K562 (cell line): ENCODE data around the gene LRP1B. TPM values are rescaled to one million over a fixed set of nuclear protein-coding genes. Genes with fewer than 3 reads are reported as not detected.

ENCODE experiments used
- ATAC-seq: fragments of 200-7000 bp; cut with Tn5 transposase; 3 replicates; pipeline ENCODE4 v1.9.1; 2020; ENCODE audit warnings: moderate library complexity
- BruUV-seq: library from RNA; stranded (reverse); fragments of 400-500 nt; replicated peaks from 2 replicates; lab custom pipeline; 2021; lab: Mats Ljungman, UMichigan
- CTCF ChIA-PET: fragments of 300-600 bp; formaldehyde crosslinking; extraction: SDS; loops from one replicate; lab custom pipeline; 2021; ENCODE audit warnings: low intra/inter-chr PET ratio; lab: Yijun Ruan, JAX
- POLR2A ChIA-PET: fragments of 300-600, 350-650 bp; sonication (Branson Sonifier 250); formaldehyde crosslinking; extraction: SDS; loops from one replicate; lab custom pipeline; 2021; ENCODE audit warnings: antibody characterized with exemption, inconsistent platforms; lab: Yijun Ruan, JAX
- DNase-seq, 4 experiments: peaks; one replicate each; pipeline versions ENCODE4 v3.0.0 to v3.0.0-alpha.2; 2011 to 2018; ENCODE audit warnings: low spot score in 3 of 4, mixed read lengths in 3 of 4; ENCODE audit errors: extremely low read depth in 1 of 4
- FAIRE-seq: peaks from 2 replicates; lab custom pipeline; 2011; peaks lifted over from hg19 to GRCh38; lab: Jason Lieb, UNC
- H2AFZ ChIP-seq: 2 replicates; pipeline ENCODE4 v1.6.0; 2011; ENCODE audit warnings: low read depth, low read length, control low read depth, inconsistent platforms
- H3K27ac ChIP-seq: fragments of 200-600 bp; 3 replicates; pipeline ENCODE4 v1.8.0; 2011; ENCODE audit warnings: low read depth, mild to moderate bottlenecking, control low read depth, inconsistent platforms, low read length, moderate library complexity, mixed read lengths; ENCODE audit errors: extremely low read depth
- H3K27me3 ChIP-seq, 2 experiments: fragments of 300-600 bp in 1 of 2; 2 replicates in 1 of 2; 3 replicates in 1 of 2; pipeline versions ENCODE4 v1.6.0 to v1.8.0; 2011; ENCODE audit warnings: inconsistent platforms in 2 of 2, low read length in 2 of 2, mild to moderate bottlenecking in 1 of 2, mixed read lengths in 1 of 2, moderate library complexity in 1 of 2; ENCODE audit not compliant: control insufficient read depth in 2 of 2, insufficient read depth in 2 of 2
- H3K36me3 ChIP-seq: fragments of 300-600 bp; 3 replicates; pipeline ENCODE4 v1.8.0; 2011; ENCODE audit warnings: mild to moderate bottlenecking, low read length, inconsistent platforms; ENCODE audit not compliant: control insufficient read depth, insufficient read depth
- H3K4me1 ChIP-seq, 2 experiments: fragments of 200-600 bp in 1 of 2; replicated peaks in 1 of 2; 2 replicates in 1 of 2; 3 replicates in 1 of 2; pipeline versions ENCODE4 v1.5.1 to v1.8.0; 2011; ENCODE audit warnings: inconsistent platforms in 2 of 2, low read length in 2 of 2, mild to moderate bottlenecking in 1 of 2, mixed read lengths in 1 of 2, moderate library complexity in 1 of 2; ENCODE audit not compliant: control insufficient read depth in 2 of 2, insufficient read depth in 2 of 2
- H3K4me2 ChIP-seq: 2 replicates; pipeline ENCODE4 v1.6.1; 2011; ENCODE audit warnings: low read length, control low read depth, inconsistent platforms, mixed read lengths; ENCODE audit not compliant: insufficient read depth
- H3K4me3 ChIP-seq: fragments of 200-600 bp; sonication (generic), shearing (Covaris generic); 2 replicates; pipeline ENCODE4 v1.5.1; 2016; ENCODE audit warnings: control low read depth, inconsistent platforms
- H3K79me2 ChIP-seq: fragments of 200-600 bp; 3 replicates; pipeline ENCODE4 v1.8.0; 2011; ENCODE audit warnings: low read length, inconsistent platforms; ENCODE audit not compliant: control insufficient read depth, insufficient read depth
- H3K9ac ChIP-seq, 2 experiments: 2 replicates each; pipeline versions ENCODE4 v1.6.0 to v1.6.1; 2011; ENCODE audit warnings: low read depth in 2 of 2, low read length in 2 of 2, control low read depth in 1 of 2, inconsistent platforms in 1 of 2, mild to moderate bottlenecking in 1 of 2, mixed read lengths in 1 of 2; ENCODE audit not compliant: insufficient read depth in 1 of 2
- H3K9me1 ChIP-seq: one replicate; pipeline ENCODE4 v1.6.0; 2011; ENCODE audit warnings: inconsistent platforms, mild to moderate bottlenecking, low read length, moderate library complexity; ENCODE audit not compliant: control insufficient read depth, insufficient read depth
- H3K9me3 ChIP-seq: replicated peaks from 2 replicates; pipeline ENCODE4 v1.5.1; 2011; ENCODE audit warnings: low read depth, low read length, inconsistent platforms; ENCODE audit not compliant: control insufficient read depth, insufficient read depth
- H4K20me1 ChIP-seq: replicated peaks from 2 replicates; pipeline ENCODE4 v1.6.1; 2011; ENCODE audit warnings: low read length, inconsistent platforms, mixed read lengths; ENCODE audit not compliant: control insufficient read depth, insufficient read depth
- ADNP ChIP-seq: fragments of 200-800 bp; sonication (Bioruptor generic); IDR thresholded peaks from 2 replicates; pipeline ENCODE4 v1.6.1; 2016; ENCODE audit warnings: missing genetic modification characterization, missing compliant biosample characterization
- BMI1 ChIP-seq: fragments of 150-350 bp; IDR thresholded peaks from 2 replicates; pipeline ENCODE4 v1.6.1; 2014; ENCODE audit warnings: low read length
- DNMT1 ChIP-seq: fragments of 450-650 bp; IDR thresholded peaks from 2 replicates; pipeline ENCODE4 v1.6.1; 2016; ENCODE audit warnings: antibody characterized with exemption, mild to moderate bottlenecking
- FOXJ3 ChIP-seq: sonication (generic); formaldehyde crosslinking; IDR thresholded peaks from 2 replicates; pipeline ENCODE4 v1.4.0; 2020; ENCODE audit warnings: mild to moderate bottlenecking, missing genetic modification reagents
- KLF13 ChIP-seq: fragments of 450-650 bp; IDR thresholded peaks from 2 replicates; pipeline ENCODE4 v1.6.1; 2016; ENCODE audit warnings: missing genetic modification characterization, low read depth, mild to moderate bottlenecking, missing compliant biosample characterization, moderate library complexity, borderline replicate concordance
- NEUROD1 ChIP-seq: fragments of 150-350 bp; IDR thresholded peaks from 2 replicates; pipeline ENCODE4 v1.6.1; 2014; ENCODE audit warnings: borderline replicate concordance, low read length, low read depth; ENCODE audit not compliant: partially characterized antibody
- SMARCB1 ChIP-seq: IDR thresholded peaks from 2 replicates; pipeline ENCODE4 v1.6.1; 2011; ENCODE audit warnings: improper control_type of control experiment, low read depth; ENCODE audit not compliant: insufficient read length
- TARDBP ChIP-seq: fragments of 450-650 bp; IDR thresholded peaks from 2 replicates; pipeline ENCODE4 v1.6.1; 2016
- U2AF1 ChIP-seq: fragments of 200-400 bp; formaldehyde crosslinking; optimal IDR thresholded peaks from 2 replicates; pipeline ENCODE3; 2017; ENCODE audit warnings: mild to moderate bottlenecking, low read depth, low read length, moderate library complexity
- ZNF778 ChIP-seq: fragments of 450-650 bp; formaldehyde crosslinking; IDR thresholded peaks from 2 replicates; pipeline ENCODE4 v1.4.0; 2020; ENCODE audit warnings: mild to moderate bottlenecking, moderate library complexity
- WGBS: fragments of 100-300 bp; shearing (Covaris generic); methylation state at CpG from one replicate; pipeline ENCODE4 v1.1.6; 2016; ENCODE audit warnings: low coverage, mixed read lengths; ENCODE audit not compliant: insufficient coverage; ENCODE audit errors: missing lambda C conversion rate; 5-methylcytosine and 5-hydroxymethylcytosine counted together
- in situ Hi-C: fragments of 300-500 bp; cut with MboI; formaldehyde crosslinking; loops from 4 replicates; pipeline ENCODE4 v1.15.0; 2018; ENCODE audit warnings: inconsistent platforms, mixed read lengths
- intact Hi-C: fragments of 100-400 bp; cut with micrococcal nuclease; formaldehyde crosslinking; loops from 2 replicates; pipeline ENCODE4 v1.14.2; 2022
- polyA plus RNA-seq, 8 experiments: library from polyadenylated mRNA; depleted of rRNA in 4 of 8; stranded (reverse) in 5 of 8; unstranded in 3 of 8; fragments of >200 nt; fragmentation: Nextera tagmentation in 2 of 8; fragmentation: Illumina TruSeq in 1 of 8; extraction: Ambion mirVana in 2 of 8; extraction: Trizol in 1 of 8; gene quantifications; 2 replicates each; pipeline versions ENCODE4 v1.2.1 to v1.2.3, GENCODE V29; 2011 to 2014; ENCODE audit warnings: inconsistent platforms in 1 of 8, missing spikeins in 1 of 8
- total RNA-seq, 7 experiments: library from RNA; depleted of rRNA in 6 of 7; stranded (reverse); fragments of >200 nt in 6 of 7; fragmentation: Illumina TruSeq in 2 of 7; extraction: Trizol in 2 of 7; gene quantifications; 2 replicates each; pipeline versions ENCODE4 v1.2.1 to v1.2.3, GENCODE V29; 2011 to 2021; ENCODE audit warnings: low replicate concordance in 1 of 7
- TF ChIP-seq, protein P1 (sequence below): fragments of 200-600 bp; sonication (generic); IDR thresholded peaks from one replicate; pipeline ENCODE4 v1.6.1; 2012; ENCODE audit warnings: mild to moderate bottlenecking, low read depth, low read length, inconsistent platforms
- TF ChIP-seq, protein P2 (sequence below): fragments of 200-800 bp; sonication (Bioruptor generic); IDR thresholded peaks from 2 replicates; pipeline ENCODE4 v1.6.1; 2017; ENCODE audit warnings: missing genetic modification characterization, missing compliant biosample characterization

Gene LRP1B
- total and polyA plus RNA-seq, 9 of the 15 experiments (the other 6 are each of a cell fraction or from before 2014, with no cell fraction given), result not detected

DNA sequence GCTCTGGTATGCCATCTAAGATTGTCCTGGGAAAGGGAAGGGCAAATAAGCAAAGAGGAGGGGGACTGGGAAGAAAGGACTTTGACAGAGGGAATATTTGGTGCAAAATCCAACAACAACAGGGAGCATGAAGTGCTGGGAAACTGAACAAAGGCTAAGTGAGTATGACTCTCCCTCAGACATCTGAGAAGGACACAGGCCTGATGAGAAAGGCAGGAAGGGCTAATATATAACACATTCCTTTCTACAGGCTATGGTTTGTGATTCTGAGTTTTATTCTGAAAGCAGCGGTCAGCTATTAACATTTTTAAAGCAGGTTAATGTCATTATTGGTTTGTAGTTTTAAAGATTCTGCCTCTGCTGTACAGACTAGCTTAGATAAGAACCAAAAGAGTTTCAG is 1579.5 kb downstream of the LRP1B start:
- H3K27ac ChIP-seq, result no peak overlapping the region
- POLR2A ChIA-PET, result no interaction called here
- in situ Hi-C loops, result no loop called here
- TF ChIP-seq, protein P1, sequence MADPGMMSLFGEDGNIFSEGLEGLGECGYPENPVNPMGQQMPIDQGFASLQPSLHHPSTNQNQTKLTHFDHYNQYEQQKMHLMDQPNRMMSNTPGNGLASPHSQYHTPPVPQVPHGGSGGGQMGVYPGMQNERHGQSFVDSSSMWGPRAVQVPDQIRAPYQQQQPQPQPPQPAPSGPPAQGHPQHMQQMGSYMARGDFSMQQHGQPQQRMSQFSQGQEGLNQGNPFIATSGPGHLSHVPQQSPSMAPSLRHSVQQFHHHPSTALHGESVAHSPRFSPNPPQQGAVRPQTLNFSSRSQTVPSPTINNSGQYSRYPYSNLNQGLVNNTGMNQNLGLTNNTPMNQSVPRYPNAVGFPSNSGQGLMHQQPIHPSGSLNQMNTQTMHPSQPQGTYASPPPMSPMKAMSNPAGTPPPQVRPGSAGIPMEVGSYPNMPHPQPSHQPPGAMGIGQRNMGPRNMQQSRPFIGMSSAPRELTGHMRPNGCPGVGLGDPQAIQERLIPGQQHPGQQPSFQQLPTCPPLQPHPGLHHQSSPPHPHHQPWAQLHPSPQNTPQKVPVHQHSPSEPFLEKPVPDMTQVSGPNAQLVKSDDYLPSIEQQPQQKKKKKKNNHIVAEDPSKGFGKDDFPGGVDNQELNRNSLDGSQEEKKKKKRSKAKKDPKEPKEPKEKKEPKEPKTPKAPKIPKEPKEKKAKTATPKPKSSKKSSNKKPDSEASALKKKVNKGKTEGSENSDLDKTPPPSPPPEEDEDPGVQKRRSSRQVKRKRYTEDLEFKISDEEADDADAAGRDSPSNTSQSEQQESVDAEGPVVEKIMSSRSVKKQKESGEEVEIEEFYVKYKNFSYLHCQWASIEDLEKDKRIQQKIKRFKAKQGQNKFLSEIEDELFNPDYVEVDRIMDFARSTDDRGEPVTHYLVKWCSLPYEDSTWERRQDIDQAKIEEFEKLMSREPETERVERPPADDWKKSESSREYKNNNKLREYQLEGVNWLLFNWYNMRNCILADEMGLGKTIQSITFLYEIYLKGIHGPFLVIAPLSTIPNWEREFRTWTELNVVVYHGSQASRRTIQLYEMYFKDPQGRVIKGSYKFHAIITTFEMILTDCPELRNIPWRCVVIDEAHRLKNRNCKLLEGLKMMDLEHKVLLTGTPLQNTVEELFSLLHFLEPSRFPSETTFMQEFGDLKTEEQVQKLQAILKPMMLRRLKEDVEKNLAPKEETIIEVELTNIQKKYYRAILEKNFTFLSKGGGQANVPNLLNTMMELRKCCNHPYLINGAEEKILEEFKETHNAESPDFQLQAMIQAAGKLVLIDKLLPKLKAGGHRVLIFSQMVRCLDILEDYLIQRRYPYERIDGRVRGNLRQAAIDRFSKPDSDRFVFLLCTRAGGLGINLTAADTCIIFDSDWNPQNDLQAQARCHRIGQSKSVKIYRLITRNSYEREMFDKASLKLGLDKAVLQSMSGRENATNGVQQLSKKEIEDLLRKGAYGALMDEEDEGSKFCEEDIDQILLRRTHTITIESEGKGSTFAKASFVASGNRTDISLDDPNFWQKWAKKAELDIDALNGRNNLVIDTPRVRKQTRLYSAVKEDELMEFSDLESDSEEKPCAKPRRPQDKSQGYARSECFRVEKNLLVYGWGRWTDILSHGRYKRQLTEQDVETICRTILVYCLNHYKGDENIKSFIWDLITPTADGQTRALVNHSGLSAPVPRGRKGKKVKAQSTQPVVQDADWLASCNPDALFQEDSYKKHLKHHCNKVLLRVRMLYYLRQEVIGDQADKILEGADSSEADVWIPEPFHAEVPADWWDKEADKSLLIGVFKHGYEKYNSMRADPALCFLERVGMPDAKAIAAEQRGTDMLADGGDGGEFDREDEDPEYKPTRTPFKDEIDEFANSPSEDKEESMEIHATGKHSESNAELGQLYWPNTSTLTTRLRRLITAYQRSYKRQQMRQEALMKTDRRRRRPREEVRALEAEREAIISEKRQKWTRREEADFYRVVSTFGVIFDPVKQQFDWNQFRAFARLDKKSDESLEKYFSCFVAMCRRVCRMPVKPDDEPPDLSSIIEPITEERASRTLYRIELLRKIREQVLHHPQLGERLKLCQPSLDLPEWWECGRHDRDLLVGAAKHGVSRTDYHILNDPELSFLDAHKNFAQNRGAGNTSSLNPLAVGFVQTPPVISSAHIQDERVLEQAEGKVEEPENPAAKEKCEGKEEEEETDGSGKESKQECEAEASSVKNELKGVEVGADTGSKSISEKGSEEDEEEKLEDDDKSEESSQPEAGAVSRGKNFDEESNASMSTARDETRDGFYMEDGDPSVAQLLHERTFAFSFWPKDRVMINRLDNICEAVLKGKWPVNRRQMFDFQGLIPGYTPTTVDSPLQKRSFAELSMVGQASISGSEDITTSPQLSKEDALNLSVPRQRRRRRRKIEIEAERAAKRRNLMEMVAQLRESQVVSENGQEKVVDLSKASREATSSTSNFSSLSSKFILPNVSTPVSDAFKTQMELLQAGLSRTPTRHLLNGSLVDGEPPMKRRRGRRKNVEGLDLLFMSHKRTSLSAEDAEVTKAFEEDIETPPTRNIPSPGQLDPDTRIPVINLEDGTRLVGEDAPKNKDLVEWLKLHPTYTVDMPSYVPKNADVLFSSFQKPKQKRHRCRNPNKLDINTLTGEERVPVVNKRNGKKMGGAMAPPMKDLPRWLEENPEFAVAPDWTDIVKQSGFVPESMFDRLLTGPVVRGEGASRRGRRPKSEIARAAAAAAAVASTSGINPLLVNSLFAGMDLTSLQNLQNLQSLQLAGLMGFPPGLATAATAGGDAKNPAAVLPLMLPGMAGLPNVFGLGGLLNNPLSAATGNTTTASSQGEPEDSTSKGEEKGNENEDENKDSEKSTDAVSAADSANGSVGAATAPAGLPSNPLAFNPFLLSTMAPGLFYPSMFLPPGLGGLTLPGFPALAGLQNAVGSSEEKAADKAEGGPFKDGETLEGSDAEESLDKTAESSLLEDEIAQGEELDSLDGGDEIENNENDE, result no peak
- TF ChIP-seq SMARCB1 (no peak), U2AF1 (no peak), NEUROD1 (no peak), ZNF778 (no peak), ADNP (tag) (no peak), TARDBP (no peak), DNMT1 (no peak), BMI1 (no peak), FOXJ3 (no peak), KLF13 (tag) (no peak)
- TF ChIP-seq, protein P2, sequence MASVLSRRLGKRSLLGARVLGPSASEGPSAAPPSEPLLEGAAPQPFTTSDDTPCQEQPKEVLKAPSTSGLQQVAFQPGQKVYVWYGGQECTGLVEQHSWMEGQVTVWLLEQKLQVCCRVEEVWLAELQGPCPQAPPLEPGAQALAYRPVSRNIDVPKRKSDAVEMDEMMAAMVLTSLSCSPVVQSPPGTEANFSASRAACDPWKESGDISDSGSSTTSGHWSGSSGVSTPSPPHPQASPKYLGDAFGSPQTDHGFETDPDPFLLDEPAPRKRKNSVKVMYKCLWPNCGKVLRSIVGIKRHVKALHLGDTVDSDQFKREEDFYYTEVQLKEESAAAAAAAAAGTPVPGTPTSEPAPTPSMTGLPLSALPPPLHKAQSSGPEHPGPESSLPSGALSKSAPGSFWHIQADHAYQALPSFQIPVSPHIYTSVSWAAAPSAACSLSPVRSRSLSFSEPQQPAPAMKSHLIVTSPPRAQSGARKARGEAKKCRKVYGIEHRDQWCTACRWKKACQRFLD (CRISPR knock-in tag), result no peak

More for the DNA sequence above, 1579.5 kb downstream of the LRP1B start:
- no TSS peak for BruUV-seq
- no peaks in the 10 kb centered on the region for H3K79me2 ChIP-seq
- no peak overlapping the region for H2AFZ ChIP-seq
- H3K4me1 ChIP-seq, result no peaks in the 10 kb centered on the region
- H3K36me3 ChIP-seq, result no peaks in the 10 kb centered on the region
- CTCF ChIA-PET, result no interaction called here
- FAIRE-seq, result no peak
- WGBS, result 0% methylated on average over 1 of the region's 1 CpG
- no peaks in the 10 kb centered on the region for H4K20me1 ChIP-seq
- H3K9me1 ChIP-seq, result no peaks in the 10 kb centered on the region
- no peak for DNase-seq
- H3K9ac ChIP-seq, result no peak overlapping the region
- no peak overlapping the region for H3K4me2 ChIP-seq
- ATAC-seq, result no peak
- H3K9me3 ChIP-seq, result no peaks in the 10 kb centered on the region
- H3K27me3 ChIP-seq, result no peaks in the 10 kb centered on the region
- intact Hi-C loops, result no loop called here
- no peak overlapping the region for H3K4me3 ChIP-seq
